HepG2 (cell line): ENCODE results near the gene PRKAR2B. TPM values are rescaled to one million over a fixed set of nuclear protein-coding genes. Genes with fewer than 3 reads are reported as not detected.

Experiments used
- CAMTA2 ChIP-seq: sonication (generic); formaldehyde crosslinking; IDR thresholded peaks from 2 replicates; pipeline ENCODE4 v1.4.0; 2020; ENCODE audit warnings: mild to moderate bottlenecking, missing genetic modification reagents, borderline replicate concordance
- CC2D1A ChIP-seq: sonication (generic); formaldehyde crosslinking; IDR thresholded peaks from 2 replicates; pipeline ENCODE4 v1.8.1; 2023; ENCODE audit warnings: mild to moderate bottlenecking, missing genetic modification reagents
- ELF4 ChIP-seq: sonication (generic); formaldehyde crosslinking; IDR thresholded peaks from 2 replicates; pipeline ENCODE4 v1.5.0; 2020; ENCODE audit warnings: missing genetic modification reagents, mild to moderate bottlenecking, moderate library complexity, borderline replicate concordance
- FLYWCH1 ChIP-seq: sonication (generic); formaldehyde crosslinking; IDR thresholded peaks from 2 replicates; pipeline ENCODE4 v1.8.1; 2023; ENCODE audit warnings: mild to moderate bottlenecking, missing genetic modification reagents
- HMG20A ChIP-seq: IDR thresholded peaks from 2 replicates; pipeline ENCODE4 v1.6.1; 2016; ENCODE audit warnings: borderline replicate concordance
- HMGA1 ChIP-seq: sonication (generic); formaldehyde crosslinking; conservative IDR thresholded peaks from 2 replicates; pipeline ENCODE4 v1.4.0; 2020; ENCODE audit warnings: missing genetic modification reagents
- HOMEZ ChIP-seq: IDR thresholded peaks from 2 replicates; pipeline ENCODE4 v1.6.1; 2016; ENCODE audit warnings: low read depth
- HOXA5 ChIP-seq: sonication (generic); formaldehyde crosslinking; IDR thresholded peaks from 2 replicates; pipeline ENCODE4 v1.4.0; 2020; ENCODE audit warnings: missing genetic modification reagents
- ISL2 ChIP-seq: sonication (generic); formaldehyde crosslinking; IDR thresholded peaks from 2 replicates; pipeline ENCODE4 v1.5.0; 2020; ENCODE audit warnings: missing genetic modification reagents
- MIER2 ChIP-seq: IDR thresholded peaks from 2 replicates; pipeline ENCODE4 v1.6.1; 2016; ENCODE audit warnings: missing biosample characterization, missing genetic modification reagents
- MTA3 ChIP-seq: sonication (generic); formaldehyde crosslinking; IDR thresholded peaks from 2 replicates; pipeline ENCODE4 v1.4.0; 2020; ENCODE audit warnings: missing genetic modification reagents
- RFX5 ChIP-seq: IDR thresholded peaks from 2 replicates; pipeline ENCODE4 v1.6.1; 2011; ENCODE audit warnings: low read depth, low read length, improper control_type of control experiment
- SMC3 ChIP-seq: IDR thresholded peaks from 2 replicates; pipeline ENCODE4 v1.6.1; 2011; ENCODE audit warnings: low read length, improper control_type of control experiment
- TAF15 ChIP-seq: fragments of 200-400 bp; formaldehyde crosslinking; IDR thresholded peaks from one replicate; pipeline ENCODE4 v1.6.1; 2018; ENCODE audit warnings: mild to moderate bottlenecking, low read depth, low read length; ENCODE audit not compliant: poor library complexity, severe bottlenecking
- ZNF34 ChIP-seq: sonication (generic); formaldehyde crosslinking; IDR thresholded peaks from 2 replicates; pipeline ENCODE4 v1.4.0; 2020; ENCODE audit warnings: mild to moderate bottlenecking, missing genetic modification reagents, borderline replicate concordance
- ZNF674 ChIP-seq: sonication (generic); formaldehyde crosslinking; IDR thresholded peaks from 2 replicates; pipeline ENCODE4 v1.5.0; 2020; ENCODE audit warnings: low read depth, mild to moderate bottlenecking, missing genetic modification reagents
- ZNF749 ChIP-seq: sonication (generic); formaldehyde crosslinking; IDR thresholded peaks from 2 replicates; pipeline ENCODE4 v1.8.0; 2022; ENCODE audit warnings: mild to moderate bottlenecking, missing genetic modification reagents, moderate library complexity, borderline replicate concordance
- ZNF766 ChIP-seq: sonication (generic); formaldehyde crosslinking; IDR thresholded peaks from 2 replicates; pipeline ENCODE4 v1.5.0; 2020; ENCODE audit warnings: missing genetic modification reagents, borderline replicate concordance
- ZNF883 ChIP-seq: sonication (generic); formaldehyde crosslinking; IDR thresholded peaks from 2 replicates; pipeline ENCODE4 v1.5.1; 2020; ENCODE audit warnings: mild to moderate bottlenecking, missing genetic modification reagents; ENCODE audit errors: not compliant biosample characterization
- polyA plus RNA-seq, 8 experiments: library from polyadenylated mRNA; depleted of rRNA in 3 of 8; stranded (reverse) in 7 of 8; unstranded in 1 of 8; fragments of >200 nt; fragmentation: Illumina TruSeq in 4 of 8; extraction: Trizol in 4 of 8; gene quantifications; 2 replicates each; pipeline versions ENCODE4 v1.2.1 to v1.2.3, GENCODE V29; 2011 to 2016; ENCODE audit warnings: low read depth in 4 of 8, missing spikeins in 1 of 8, mixed read lengths in 1 of 8; ENCODE audit not compliant: insufficient read depth in 1 of 8
- total RNA-seq, 5 experiments: library from RNA; depleted of rRNA; stranded (reverse); fragments of >200 nt; fragmentation: Illumina TruSeq; extraction: Trizol; gene quantifications; 2 replicates each; pipeline ENCODE4 v1.2.3, GENCODE V29; 2016; ENCODE audit warnings: low read depth in 1 of 5
- TF ChIP-seq, protein P1 (sequence below): sonication (generic); formaldehyde crosslinking; IDR thresholded peaks from 2 replicates; pipeline ENCODE4 v1.4.0; 2020; ENCODE audit warnings: missing genetic modification reagents, borderline replicate concordance
- TF ChIP-seq, protein P2 (sequence below): sonication (generic); formaldehyde crosslinking; IDR thresholded peaks from 2 replicates; pipeline ENCODE4 v1.5.0; 2020; ENCODE audit warnings: mild to moderate bottlenecking, missing genetic modification reagents

PRKAR2B gene
- total and polyA plus RNA-seq, 2 of the 13 experiments (the other 11 are each of a cell fraction or from before 2014, with no cell fraction given): not detected

- TF ChIP-seq, protein P1, sequence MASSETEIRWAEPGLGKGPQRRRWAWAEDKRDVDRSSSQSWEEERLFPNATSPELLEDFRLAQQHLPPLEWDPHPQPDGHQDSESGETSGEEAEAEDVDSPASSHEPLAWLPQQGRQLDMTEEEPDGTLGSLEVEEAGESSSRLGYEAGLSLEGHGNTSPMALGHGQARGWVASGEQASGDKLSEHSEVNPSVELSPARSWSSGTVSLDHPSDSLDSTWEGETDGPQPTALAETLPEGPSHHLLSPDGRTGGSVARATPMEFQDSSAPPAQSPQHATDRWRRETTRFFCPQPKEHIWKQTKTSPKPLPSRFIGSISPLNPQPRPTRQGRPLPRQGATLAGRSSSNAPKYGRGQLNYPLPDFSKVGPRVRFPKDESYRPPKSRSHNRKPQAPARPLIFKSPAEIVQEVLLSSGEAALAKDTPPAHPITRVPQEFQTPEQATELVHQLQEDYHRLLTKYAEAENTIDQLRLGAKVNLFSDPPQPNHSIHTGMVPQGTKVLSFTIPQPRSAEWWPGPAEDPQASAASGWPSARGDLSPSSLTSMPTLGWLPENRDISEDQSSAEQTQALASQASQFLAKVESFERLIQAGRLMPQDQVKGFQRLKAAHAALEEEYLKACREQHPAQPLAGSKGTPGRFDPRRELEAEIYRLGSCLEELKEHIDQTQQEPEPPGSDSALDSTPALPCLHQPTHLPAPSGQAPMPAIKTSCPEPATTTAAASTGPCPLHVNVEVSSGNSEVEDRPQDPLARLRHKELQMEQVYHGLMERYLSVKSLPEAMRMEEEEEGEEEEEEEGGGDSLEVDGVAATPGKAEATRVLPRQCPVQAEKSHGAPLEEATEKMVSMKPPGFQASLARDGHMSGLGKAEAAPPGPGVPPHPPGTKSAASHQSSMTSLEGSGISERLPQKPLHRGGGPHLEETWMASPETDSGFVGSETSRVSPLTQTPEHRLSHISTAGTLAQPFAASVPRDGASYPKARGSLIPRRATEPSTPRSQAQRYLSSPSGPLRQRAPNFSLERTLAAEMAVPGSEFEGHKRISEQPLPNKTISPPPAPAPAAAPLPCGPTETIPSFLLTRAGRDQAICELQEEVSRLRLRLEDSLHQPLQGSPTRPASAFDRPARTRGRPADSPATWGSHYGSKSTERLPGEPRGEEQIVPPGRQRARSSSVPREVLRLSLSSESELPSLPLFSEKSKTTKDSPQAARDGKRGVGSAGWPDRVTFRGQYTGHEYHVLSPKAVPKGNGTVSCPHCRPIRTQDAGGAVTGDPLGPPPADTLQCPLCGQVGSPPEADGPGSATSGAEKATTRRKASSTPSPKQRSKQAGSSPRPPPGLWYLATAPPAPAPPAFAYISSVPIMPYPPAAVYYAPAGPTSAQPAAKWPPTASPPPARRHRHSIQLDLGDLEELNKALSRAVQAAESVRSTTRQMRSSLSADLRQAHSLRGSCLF (CRISPR knock-in tag): no peak
- TF ChIP-seq HOXA5 (CRISPR knock-in tag): peak; percentile 83; the same call in 1 of the 2 replicates
- TF ChIP-seq MTA3 (CRISPR knock-in tag): no peak
- TF ChIP-seq CAMTA2 (CRISPR knock-in tag): no peak
- no peak for TF ChIP-seq RFX5
- TF ChIP-seq HMG20A (CRISPR knock-in tag): peak; percentile 34; the same call in 1 of the 2 replicates
- no peak; the same call in 1 of the 2 replicates for TF ChIP-seq ZNF749 (CRISPR knock-in tag)
- TF ChIP-seq ISL2 (CRISPR knock-in tag): peak; percentile 71
- no peak for TF ChIP-seq ZNF674
- TF ChIP-seq ZNF883 (CRISPR knock-in tag): no peak
- TF ChIP-seq TAF15: peak; percentile 68
- no peak for TF ChIP-seq CC2D1A
- TF ChIP-seq, protein P2, sequence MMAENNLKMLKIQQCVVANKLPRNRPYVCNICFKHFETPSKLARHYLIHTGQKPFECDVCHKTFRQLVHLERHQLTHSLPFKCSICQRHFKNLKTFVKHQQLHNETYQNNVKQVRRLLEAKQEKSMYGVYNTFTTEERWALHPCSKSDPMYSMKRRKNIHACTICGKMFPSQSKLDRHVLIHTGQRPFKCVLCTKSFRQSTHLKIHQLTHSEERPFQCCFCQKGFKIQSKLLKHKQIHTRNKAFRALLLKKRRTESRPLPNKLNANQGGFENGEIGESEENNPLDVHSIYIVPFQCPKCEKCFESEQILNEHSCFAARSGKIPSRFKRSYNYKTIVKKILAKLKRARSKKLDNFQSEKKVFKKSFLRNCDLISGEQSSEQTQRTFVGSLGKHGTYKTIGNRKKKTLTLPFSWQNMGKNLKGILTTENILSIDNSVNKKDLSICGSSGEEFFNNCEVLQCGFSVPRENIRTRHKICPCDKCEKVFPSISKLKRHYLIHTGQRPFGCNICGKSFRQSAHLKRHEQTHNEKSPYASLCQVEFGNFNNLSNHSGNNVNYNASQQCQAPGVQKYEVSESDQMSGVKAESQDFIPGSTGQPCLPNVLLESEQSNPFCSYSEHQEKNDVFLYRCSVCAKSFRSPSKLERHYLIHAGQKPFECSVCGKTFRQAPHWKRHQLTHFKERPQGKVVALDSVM: peak; percentile 80
- TF ChIP-seq HMGA1 (CRISPR knock-in tag): no peak
- TF ChIP-seq ELF4 (CRISPR knock-in tag): no peak
- TF ChIP-seq ZNF34 (CRISPR knock-in tag): no peak
- no peak for TF ChIP-seq MIER2 (CRISPR knock-in tag)
- TF ChIP-seq FLYWCH1 (CRISPR knock-in tag): no peak
- peak; percentile 75 for TF ChIP-seq HOMEZ (CRISPR knock-in tag)
- TF ChIP-seq SMC3: no peak
- TF ChIP-seq ZNF766: 0 out of 2 replicates have a peak, but pooled peaks have one; percentile 40
These were observed 124.9 kb downstream of the PRKAR2B start (continued) for GRCh38 chr7:107169120-107170050.
